Stomach (tissue), 9 donors: ENCODE results near the gene PLPPR1. TPM values are rescaled to one million over a fixed set of nuclear protein-coding genes. Genes with fewer than 3 reads are reported as not detected.
"Not testable (repeated sequence)": the region's sequence is repeated elsewhere in the genome, so short reads cannot be mapped to it uniquely, and the experiment has no call there.

Experiments used
- DNase-seq, 2 donors: peaks; one replicate each; pipeline versions ENCODE4 v3.0.0 to v3.0.0-alpha.2; 2013 to 2019
- H3K27ac ChIP-seq, 5 donors: fragments of 200-600 bp in 4 of 5; sonication (generic) in 4 of 5; one replicate each; pipeline ENCODE4 v1.5.1; 2013 to 2019; ENCODE audit warnings: mild to moderate bottlenecking in 1 of 5, moderate library complexity in 1 of 5
- H3K27me3 ChIP-seq, 3 donors: fragments of 200-600 bp; sonication (generic); one replicate each; pipeline ENCODE4 v1.5.1; 2017 to 2019; ENCODE audit warnings: mixed run types in 1 of 3
- H3K36me3 ChIP-seq, 4 donors: fragments of 200-600 bp; sonication (generic); 1 replicate in 3 of 4; 2 replicates in 1 of 4; pipeline ENCODE4 v1.5.1; 2016 to 2019
- H3K4me1 ChIP-seq, 4 donors: fragments of 200-600 bp; sonication (generic); one replicate each; pipeline ENCODE4 v1.5.1; 2016 to 2019
- H3K4me3 ChIP-seq, 4 donors: fragments of 200-600 bp; sonication (generic) in 3 of 4; one replicate each; pipeline ENCODE4 v1.5.1; 2016 to 2019; ENCODE audit warnings: mild to moderate bottlenecking in 1 of 4
- H3K9me3 ChIP-seq, 4 donors: fragments of 200-600 bp; sonication (generic); one replicate each; pipeline ENCODE4 v1.5.1; 2016 to 2019
- CTCF ChIP-seq, 7 experiments: fragments of 450-650 bp in 4 of 7; fragments of 200-600 bp in 3 of 7; sonication (generic) in 3 of 7; IDR thresholded peaks; one replicate each; pipeline ENCODE4 v1.5.1; 2016 to 2019; ENCODE audit warnings: antibody characterized with exemption in 7 of 7, control low read depth in 2 of 7, mild to moderate bottlenecking in 1 of 7
- EP300 ChIP-seq: sonication (generic); formaldehyde crosslinking; IDR thresholded peaks from one replicate; pipeline ENCODE4 v1.6.1; 2017; ENCODE audit warnings: antibody characterized with exemption
- POLR2A ChIP-seq, 4 donors: fragments of 450-650 bp; IDR thresholded peaks; one replicate each; pipeline ENCODE4 v1.6.1; 2016; ENCODE audit warnings: antibody characterized with exemption in 4 of 4, control low read depth in 2 of 4, mild to moderate bottlenecking in 1 of 4, moderate library complexity in 1 of 4
- POLR2AphosphoS5 ChIP-seq, 3 donors: sonication (generic); formaldehyde crosslinking; IDR thresholded peaks; one replicate each; pipeline ENCODE4 v1.6.1; 2016; ENCODE audit warnings: antibody characterized with exemption in 3 of 3
- WGBS, 5 donors: extraction: QIAGEN DNeasy Blood & Tissue Kit in 3 of 5; methylation state at CpG; one replicate each; pipeline versions ENCODE4 v1.1.5 to v1.1.7; 2013 to 2018; 5-methylcytosine and 5-hydroxymethylcytosine counted together
- intact Hi-C: fragments of 100-400 bp; cut with DNase I; formaldehyde crosslinking; loops from one replicate; pipeline ENCODE4 v1.15.1; 2023; ENCODE audit warnings: low total_unique reads
- polyA plus RNA-seq, 3 donors: library from polyadenylated mRNA; stranded (reverse); fragments of 200-250 nt; gene quantifications; one replicate each; pipeline ENCODE4 v1.2.3, GENCODE V29; 2013
- total RNA-seq, 5 donors: library from RNA; depleted of rRNA; stranded (reverse); fragments of >200 nt; gene quantifications; one replicate each; pipeline versions ENCODE4 v1.1.0 to v1.2.3, GENCODE V29; 2014 to 2016
- donor health status: healthy with polysubstance abuse.
- donor health status: Bipolar disorder and iron deficiency.
- donor health status: healthy.

The PLPPR1 gene
- total and polyA plus RNA-seq, 8 donors, result 0.13 to 1.7 TPM; not detected in 6

- WGBS, 5 donors, result 30 to 41% (median 33%) methylated on average over 2 of the region's 2 CpGs
Measured at GRCh38 chr9:101121836-101122399, 93.4 kb downstream of the PLPPR1 start.

GRCh38 chr9:101126556-101126955 lies 98.0 kb downstream of the PLPPR1 start:
- no peaks in the 10 kb centered on the region for H3K27me3 ChIP-seq
- intact Hi-C loops, result no loop called here

More at GRCh38 chr9:101121836-101122399, 93.4 kb downstream of the PLPPR1 start:
- Histone ChIP-seq H3K27me3 (no peaks in the 10 kb centered on the region), H3K36me3 (no peaks in the 10 kb centered on the region), H3K27ac (no peak overlapping the region), H3K4me3 (no peak overlapping the region), H3K9me3 (peaks cover 0 to 24% (median 10%) of the 10 kb centered on the region in 4 donors), H3K4me1 (no peaks in the 10 kb centered on the region)
- no peak for DNase-seq
- TF ChIP-seq CTCF (IDR thresholded peaks at IDR 0.05), result no peak
- TF ChIP-seq POLR2AphosphoS5 (IDR thresholded peaks at IDR 0.05), result no peak
- no peak for TF ChIP-seq EP300
- TF ChIP-seq POLR2A (IDR thresholded peaks at IDR 0.05), result no peak
- intact Hi-C loops, result no loop called here

GRCh38 chr9:101127369-101127768 lies 98.8 kb downstream of the PLPPR1 start:
- peaks cover 0 to 32% (median 16%) of the 10 kb centered on the region in 4 donors for H3K9me3 ChIP-seq
- WGBS, 5 donors, result 57 to 68% (median 60%) methylated on average over 2 to 3 of the region's 3 CpGs
- H3K4me1 ChIP-seq, H3K4me3 ChIP-seq, H3K27ac ChIP-seq, intact Hi-C loops, DNase-seq, H3K27me3 ChIP-seq, H3K36me3 ChIP-seq: not testable (repeated sequence)

More at GRCh38 chr9:101126556-101126955, 98.0 kb downstream of the PLPPR1 start:
- WGBS, 5 donors, result 38 to 72% (median 61%) methylated on average over 2 of the region's 2 CpGs
- H3K27ac ChIP-seq, result no peak overlapping the region
- no peaks in the 10 kb centered on the region for H3K36me3 ChIP-seq
- H3K9me3 ChIP-seq, result peaks cover 0 to 32% (median 16%) of the 10 kb centered on the region in 4 donors
- no peak for DNase-seq
- H3K4me1 ChIP-seq, result no peaks in the 10 kb centered on the region
- TF ChIP-seq CTCF (IDR thresholded peaks at IDR 0.05) (no peak), POLR2A (IDR thresholded peaks at IDR 0.05) (no peak)
- H3K4me3 ChIP-seq, result no peak overlapping the region

- DNase-seq, result no peak
- peaks cover 0 to 23% (median 11%) of the 10 kb centered on the region in 4 donors for H3K9me3 ChIP-seq
- no peaks in the 10 kb centered on the region for H3K4me1 ChIP-seq
- H3K36me3 ChIP-seq, result no peaks in the 10 kb centered on the region
- no peak overlapping the region for H3K27ac ChIP-seq
- H3K27me3 ChIP-seq, result no peaks in the 10 kb centered on the region
- no peak overlapping the region for H3K4me3 ChIP-seq
- TF ChIP-seq EP300 (no peak), POLR2A (IDR thresholded peaks at IDR 0.05) (no peak), POLR2AphosphoS5 (IDR thresholded peaks at IDR 0.05) (no peak), CTCF (IDR thresholded peaks at IDR 0.05) (no peak)
- intact Hi-C loops, result no loop called here
Measured at GRCh38 chr9:101128623-101129022, 100.1 kb downstream of the PLPPR1 start.

- no peaks in the 10 kb centered on the region for H3K4me1 ChIP-seq
- H3K9me3 ChIP-seq, result peaks cover 0 to 12% (median 6%) of the 10 kb centered on the region in 4 donors
- no peak overlapping the region for H3K4me3 ChIP-seq
- no peaks in the 10 kb centered on the region for H3K27me3 ChIP-seq
- intact Hi-C loops, result no loop called here
- WGBS, 5 donors, result 65 to 94% (median 78%) methylated on average over 1 of the region's 1 CpG
- H3K36me3 ChIP-seq, result no peaks in the 10 kb centered on the region
- TF ChIP-seq POLR2AphosphoS5 (IDR thresholded peaks at IDR 0.05) (no peak), EP300 (no peak), CTCF (IDR thresholded peaks at IDR 0.05) (no peak), POLR2A (IDR thresholded peaks at IDR 0.05) (no peak)
- no peak overlapping the region for H3K27ac ChIP-seq
- no peak for DNase-seq
Measured at GRCh38 chr9:101130054-101130453, 101.5 kb downstream of the PLPPR1 start.
